GM12878 (cell line): ENCODE measurements around the gene ADAMTS17. TPM values are rescaled to one million over a fixed set of nuclear protein-coding genes. Genes with fewer than 3 reads are reported as not detected.

ENCODE experiments used
- ATAC-seq: fragments of 200-7000 bp; cut with Tn5 transposase; 3 replicates; pipeline ENCODE4 v1.9.1; 2020; ENCODE audit warnings: mild to moderate bottlenecking, moderate library complexity
- BruUV-seq: library from RNA; stranded (reverse); fragments of 400-500 nt; replicated peaks from 2 replicates; lab custom pipeline; 2021; lab: Mats Ljungman, UMichigan
- CTCF ChIA-PET: fragments of 300-600 bp; sonication (Branson Sonifier 250); formaldehyde crosslinking; extraction: SDS; loops from one replicate; lab custom pipeline; 2021; ENCODE audit warnings: inconsistent platforms; lab: Yijun Ruan, JAX
- POLR2A ChIA-PET: fragments of 350-600 bp; formaldehyde crosslinking; extraction: SDS; loops from one replicate; lab custom pipeline; 2021; ENCODE audit warnings: inconsistent platforms; lab: Charles Lee
- RAD21 ChIA-PET: fragments of 300-600 bp; sonication (Branson Sonifier 250); formaldehyde crosslinking; loops from one replicate; lab custom pipeline; 2023; ENCODE audit warnings: antibody characterized with exemption; ENCODE audit not compliant: unreplicated experiment; lab: Charles Lee
- SMC1A ChIA-PET: fragments of 300-600 bp; sonication (Branson Sonifier 250); formaldehyde crosslinking; loops from one replicate; lab custom pipeline; 2023; ENCODE audit not compliant: unreplicated experiment, uncharacterized antibody; lab: Charles Lee
- DNase-seq: peaks from one replicate; pipeline ENCODE4 v3.0.0-alpha.2; 2011; ENCODE audit warnings: low read depth, low spot score
- FAIRE-seq: peaks from 3 replicates; lab custom pipeline; 2011; peaks lifted over from hg19 to GRCh38; lab: Jason Lieb, UNC
- H2AFZ ChIP-seq: 2 replicates; pipeline ENCODE4 v1.6.0; 2011; ENCODE audit warnings: low read depth, low read length, control low read depth; ENCODE audit not compliant: control insufficient read depth
- H3K27ac ChIP-seq: 2 replicates; pipeline ENCODE4 v1.5.1; 2011; ENCODE audit warnings: control low read depth; ENCODE audit not compliant: control insufficient read depth, insufficient read depth
- H3K27me3 ChIP-seq, 2 experiments: replicated peaks in 1 of 2; 2 replicates each; pipeline versions ENCODE4 v1.6.0 to v1.6.1; 2011; ENCODE audit warnings: low read length in 1 of 2; ENCODE audit not compliant: control insufficient read depth in 2 of 2, insufficient read depth in 2 of 2
- H3K36me3 ChIP-seq, 2 experiments: 2 replicates each; pipeline ENCODE4 v1.5.1; 2011; ENCODE audit warnings: low read length in 1 of 2; ENCODE audit not compliant: control insufficient read depth in 2 of 2, insufficient read depth in 2 of 2
- H3K4me1 ChIP-seq: 2 replicates; pipeline ENCODE4 v1.6.1; 2011; ENCODE audit warnings: mild to moderate bottlenecking, low read length, moderate library complexity, mixed read lengths; ENCODE audit not compliant: control insufficient read depth, insufficient read depth
- H3K4me2 ChIP-seq: 2 replicates; pipeline ENCODE4 v1.6.0; 2011; ENCODE audit warnings: control low read depth; ENCODE audit not compliant: control insufficient read depth, insufficient read depth
- H3K4me3 ChIP-seq: fragments of 200-600 bp; sonication (generic); 2 replicates; pipeline ENCODE4 v1.5.1; 2016
- H3K79me2 ChIP-seq: 2 replicates; pipeline ENCODE4 v1.6.0; 2011; ENCODE audit warnings: low read length; ENCODE audit not compliant: control insufficient read depth, insufficient read depth
- H3K9ac ChIP-seq: 2 replicates; pipeline ENCODE4 v1.8.0; 2011; ENCODE audit warnings: low read length, control low read depth, mixed read lengths; ENCODE audit not compliant: control insufficient read depth, insufficient read depth
- H3K9me3 ChIP-seq: replicated peaks from 3 replicates; pipeline ENCODE4 v1.5.1; 2011; ENCODE audit warnings: mild to moderate bottlenecking, low read length; ENCODE audit not compliant: control insufficient read depth, insufficient read depth
- H4K20me1 ChIP-seq: 2 replicates; pipeline ENCODE4 v1.6.0; 2011; ENCODE audit not compliant: control insufficient read depth, insufficient read depth
- E2F4 ChIP-seq: IDR thresholded peaks from 2 replicates; pipeline ENCODE4 v1.6.1; 2012; ENCODE audit warnings: low read depth, low read length, improper control_type of control experiment
- EGR1 ChIP-seq, 2 experiments: IDR thresholded peaks; 1 replicate in 1 of 2; 2 replicates in 1 of 2; pipeline ENCODE4 v1.6.1; 2011 to 2012; ENCODE audit warnings: low read depth in 2 of 2, low read length in 2 of 2, borderline replicate concordance in 1 of 2, mild to moderate bottlenecking in 1 of 2, moderate library complexity in 1 of 2
- KLF5 ChIP-seq: fragments of 450-650 bp; IDR thresholded peaks from 2 replicates; pipeline ENCODE4 v1.6.1; 2014; ENCODE audit warnings: mild to moderate bottlenecking; ENCODE audit not compliant: partially characterized antibody
- MEF2A ChIP-seq: IDR thresholded peaks from 2 replicates; pipeline ENCODE4 v1.6.1; 2011; ENCODE audit warnings: low read depth, mild to moderate bottlenecking, low read length, moderate library complexity; ENCODE audit not compliant: insufficient read depth
- MEF2B ChIP-seq: fragments of 450-650 bp; IDR thresholded peaks from 2 replicates; pipeline ENCODE4 v1.6.1; 2018; ENCODE audit warnings: mild to moderate bottlenecking, moderate library complexity; ENCODE audit not compliant: partially characterized antibody, poor library complexity, severe bottlenecking
- MXI1 ChIP-seq: fragments of 150-350 bp; IDR thresholded peaks from 2 replicates; pipeline ENCODE4 v1.6.1; 2011; ENCODE audit warnings: low read depth, mild to moderate bottlenecking, inconsistent platforms, low read length, improper control_type of control experiment
- MYC ChIP-seq: IDR thresholded peaks from 2 replicates; pipeline ENCODE4 v1.6.1; 2011; ENCODE audit warnings: mild to moderate bottlenecking, low read length, moderate library complexity, inconsistent platforms; ENCODE audit not compliant: insufficient read depth, insufficient replicate concordance, insufficient read length, severe bottlenecking
- NRF1 ChIP-seq: conservative IDR thresholded peaks from 2 replicates; pipeline ENCODE4 v1.6.1; 2011; ENCODE audit warnings: mild to moderate bottlenecking, low read depth, low read length, improper control_type of control experiment
- TCF7 ChIP-seq: IDR thresholded peaks from 2 replicates; pipeline ENCODE4 v1.6.1; 2014; ENCODE audit warnings: antibody characterized with exemption, borderline replicate concordance
- ZNF622 ChIP-seq: fragments of 450-650 bp; IDR thresholded peaks from 2 replicates; pipeline ENCODE4 v1.6.1; 2017; ENCODE audit warnings: mild to moderate bottlenecking, inconsistent platforms
- WGBS: methylation state at CpG from one replicate; pipeline ENCODE4 v1.1.6; 2016; ENCODE audit warnings: low lambda C conversion rate; ENCODE audit not compliant: insufficient replicate concordance, insufficient coverage; ENCODE audit errors: missing lambda C conversion rate; 5-methylcytosine and 5-hydroxymethylcytosine counted together
- in situ Hi-C: fragments of 300-500 bp; cut with MboI; formaldehyde crosslinking; loops from 9 replicates; pipeline ENCODE4 v1.14.3; 2018; ENCODE audit warnings: mixed read lengths
- intact Hi-C: fragments of 100-400 bp; cut with micrococcal nuclease; formaldehyde crosslinking; loops from one replicate; pipeline ENCODE4 v1.14.2; 2022; ENCODE audit not compliant: unreplicated experiment
- polyA plus RNA-seq, 11 experiments: library from polyadenylated mRNA; depleted of rRNA in 4 of 11; unstranded in 6 of 11; stranded (reverse) in 5 of 11; fragments of >200 nt; fragmentation: Nextera tagmentation in 4 of 11; fragmentation: Illumina TruSeq in 1 of 11; extraction: Ambion mirVana in 4 of 11; extraction: Trizol in 1 of 11; gene quantifications; 1 replicate in 1 of 11; 2 replicates in 10 of 11; pipeline versions ENCODE4 v1.2.1 to v1.2.3, GENCODE V29; 2011 to 2016; ENCODE audit warnings: inconsistent platforms in 2 of 11, missing spikeins in 2 of 11, low read depth in 1 of 11
- total RNA-seq, 4 experiments: library from RNA; depleted of rRNA in 3 of 4; stranded (reverse); fragments of >200 nt in 3 of 4; fragmentation: Illumina TruSeq in 1 of 4; extraction: Trizol in 1 of 4; gene quantifications; 2 replicates each; pipeline versions ENCODE4 v1.2.1 to v1.2.3, GENCODE V29; 2013 to 2021
- TF ChIP-seq, protein P1 (sequence below): fragments of 450-650 bp; conservative IDR thresholded peaks from 2 replicates; pipeline ENCODE4 v1.6.1; 2017; ENCODE audit warnings: mild to moderate bottlenecking, moderate library complexity
- TF ChIP-seq, protein P2 (sequence below): fragments of 450-650 bp; IDR thresholded peaks from 2 replicates; pipeline ENCODE4 v1.6.1; 2016; ENCODE audit warnings: mild to moderate bottlenecking

The ADAMTS17 gene
- total and polyA plus RNA-seq, 10 of the 15 experiments (the other 5 are each of a cell fraction or from before 2014, with no cell fraction given): 0.04 to 0.50 (median 0.10) TPM; not detected in 4

DNA sequence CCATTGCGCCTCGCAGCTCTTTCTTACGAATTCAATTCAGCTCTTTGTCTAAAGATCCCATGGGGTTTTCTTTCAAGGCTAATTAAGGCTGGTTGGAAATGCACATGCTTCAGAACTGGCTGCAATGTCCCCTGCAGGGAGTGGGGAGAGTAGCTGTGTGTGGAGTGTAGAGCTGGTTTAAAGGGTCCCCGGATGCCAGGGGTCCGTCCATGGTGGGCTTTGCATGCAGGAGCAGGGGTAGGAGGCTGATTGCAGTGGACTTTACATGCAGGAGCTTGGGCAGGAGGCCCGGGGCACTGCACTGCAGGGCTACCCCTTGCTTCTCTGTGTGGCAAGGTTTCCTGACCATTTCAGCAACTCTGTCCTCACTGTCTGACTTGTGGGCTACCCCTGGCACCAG is 346.9 kb downstream of the ADAMTS17 start:
- in situ Hi-C loops (no loop called here), intact Hi-C loops (no loop called here)
- WGBS: 32% methylated on average over 6 of the region's 6 CpGs

GRCh38 chr15:99993681-99994131 is 348.1 kb downstream of the ADAMTS17 start:
- ChIA-PET RAD21 (no interaction called here), POLR2A (no interaction called here), SMC1A (no interaction called here), CTCF (no interaction called here)
- intact Hi-C loops: no loop called here
- BruUV-seq: no TSS peak
- H3K4me1 ChIP-seq: no peaks in the 10 kb centered on the region
- H3K4me2 ChIP-seq: no peak overlapping the region
- WGBS: 37% methylated on average over 10 of the region's 10 CpGs
- no peaks in the 10 kb centered on the region; the same call in 2 of the 3 replicates for H3K9me3 ChIP-seq
- no peak overlapping the region for H3K4me3 ChIP-seq
- no peaks in the 10 kb centered on the region for H3K79me2 ChIP-seq
- H2AFZ ChIP-seq: no peak overlapping the region
- FAIRE-seq: no peak
- no peak for ATAC-seq
- H3K27ac ChIP-seq: no peak overlapping the region
- no peaks in the 10 kb centered on the region for H4K20me1 ChIP-seq
- in situ Hi-C loops: no loop called here
- H3K9ac ChIP-seq: no peak overlapping the region
- H3K36me3 ChIP-seq: no peaks in the 10 kb centered on the region
- no peaks in the 10 kb centered on the region; a peak in 1 of 4 replicates for H3K27me3 ChIP-seq
- DNase-seq: no peak
- no peak for TF ChIP-seq KLF5
- TF ChIP-seq, protein P1, sequence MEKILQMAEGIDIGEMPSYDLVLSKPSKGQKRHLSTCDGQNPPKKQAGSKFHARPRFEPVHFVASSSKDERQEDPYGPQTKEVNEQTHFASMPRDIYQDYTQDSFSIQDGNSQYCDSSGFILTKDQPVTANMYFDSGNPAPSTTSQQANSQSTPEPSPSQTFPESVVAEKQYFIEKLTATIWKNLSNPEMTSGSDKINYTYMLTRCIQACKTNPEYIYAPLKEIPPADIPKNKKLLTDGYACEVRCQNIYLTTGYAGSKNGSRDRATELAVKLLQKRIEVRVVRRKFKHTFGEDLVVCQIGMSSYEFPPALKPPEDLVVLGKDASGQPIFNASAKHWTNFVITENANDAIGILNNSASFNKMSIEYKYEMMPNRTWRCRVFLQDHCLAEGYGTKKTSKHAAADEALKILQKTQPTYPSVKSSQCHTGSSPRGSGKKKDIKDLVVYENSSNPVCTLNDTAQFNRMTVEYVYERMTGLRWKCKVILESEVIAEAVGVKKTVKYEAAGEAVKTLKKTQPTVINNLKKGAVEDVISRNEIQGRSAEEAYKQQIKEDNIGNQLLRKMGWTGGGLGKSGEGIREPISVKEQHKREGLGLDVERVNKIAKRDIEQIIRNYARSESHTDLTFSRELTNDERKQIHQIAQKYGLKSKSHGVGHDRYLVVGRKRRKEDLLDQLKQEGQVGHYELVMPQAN: no peak
- TF ChIP-seq MEF2A: no peak
- no peak for TF ChIP-seq MEF2B
- no peak for TF ChIP-seq ZNF622
- no peak for TF ChIP-seq MYC
- no peak for TF ChIP-seq NRF1
- TF ChIP-seq EGR1 (IDR thresholded peaks at IDR 0.05; ENCODE audit: borderline replicate concordance in 1 of 2, low read depth in 2 of 2, low read length in 2 of 2): no peak
- no peak for TF ChIP-seq TCF7
- no peak for TF ChIP-seq E2F4

More for the DNA sequence above, 346.9 kb downstream of the ADAMTS17 start:
- no peak for DNase-seq
- no peak overlapping the region for H2AFZ ChIP-seq
- no peaks in the 10 kb centered on the region for H3K36me3 ChIP-seq
- FAIRE-seq: no peak
- ChIA-PET CTCF (no interaction called here), RAD21 (no interaction called here), SMC1A (no interaction called here), POLR2A (interaction anchor here (0.6 kb wide), 1 partner anchor 493 kb away, joined by 3 read pairs; no protein-coding TSS in a partner anchor)
- H3K4me1 ChIP-seq: no peaks in the 10 kb centered on the region
- H4K20me1 ChIP-seq: no peaks in the 10 kb centered on the region
- no peaks in the 10 kb centered on the region for H3K79me2 ChIP-seq
- H3K4me2 ChIP-seq: no peak overlapping the region
- no peak overlapping the region for H3K9ac ChIP-seq
- H3K27me3 ChIP-seq: no peaks in the 10 kb centered on the region; a peak in 1 of 4 replicates
- no peak for TF ChIP-seq MXI1
- TF ChIP-seq, protein P2, sequence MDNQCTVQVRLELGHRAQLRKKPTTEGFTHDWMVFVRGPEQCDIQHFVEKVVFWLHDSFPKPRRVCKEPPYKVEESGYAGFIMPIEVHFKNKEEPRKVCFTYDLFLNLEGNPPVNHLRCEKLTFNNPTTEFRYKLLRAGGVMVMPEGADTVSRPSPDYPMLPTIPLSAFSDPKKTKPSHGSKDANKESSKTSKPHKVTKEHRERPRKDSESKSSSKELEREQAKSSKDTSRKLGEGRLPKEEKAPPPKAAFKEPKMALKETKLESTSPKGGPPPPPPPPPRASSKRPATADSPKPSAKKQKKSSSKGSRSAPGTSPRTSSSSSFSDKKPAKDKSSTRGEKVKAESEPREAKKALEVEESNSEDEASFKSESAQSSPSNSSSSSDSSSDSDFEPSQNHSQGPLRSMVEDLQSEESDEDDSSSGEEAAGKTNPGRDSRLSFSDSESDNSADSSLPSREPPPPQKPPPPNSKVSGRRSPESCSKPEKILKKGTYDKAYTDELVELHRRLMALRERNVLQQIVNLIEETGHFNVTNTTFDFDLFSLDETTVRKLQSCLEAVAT: no peak
- no peak overlapping the region for H3K27ac ChIP-seq
- BruUV-seq: no TSS peak
- H3K9me3 ChIP-seq: no peaks in the 10 kb centered on the region
- no peak overlapping the region for H3K4me3 ChIP-seq
- no peak for ATAC-seq
